Measurements from ENCODE around the gene CYB5D1.
"Not testable (repeated sequence)": the region's sequence is repeated elsewhere in the genome, so short reads cannot be mapped to it uniquely, and the experiment has no call there.

Gene CYB5D1

GRCh38 chr17:7857713-7858521 lies at the start of gene CYB5D1:
Gene CYB5D1 (plus strand): TSS chr17:7858003. CDS start chr17:7858135, 132 bp downstream.
- DNase-seq (ENCODE audit: low read depth): peak; percentile 67

GRCh38 chr17:7809086-7809790 lies 48.6 kb upstream of the CYB5D1 start:
- no peak for DNase-seq (ENCODE audit: low read depth)

- not testable (repeated sequence) for DNase-seq (ENCODE audit: low read depth)
These were observed 47.9 kb upstream of the CYB5D1 start for GRCh38 chr17:7809791-7810343.

- no peak for DNase-seq (ENCODE audit: low read depth)
These were observed 46.6 kb upstream of the CYB5D1 start for GRCh38 chr17:7811251-7811650.

- no peak for DNase-seq (ENCODE audit: low read depth)
These were observed 42.8 kb upstream of the CYB5D1 start for GRCh38 chr17:7814969-7815368.

- DNase-seq (ENCODE audit: low read depth): no peak
These were observed 40.7 kb upstream of the CYB5D1 start for GRCh38 chr17:7816926-7817642.

- DNase-seq (ENCODE audit: low read depth): no peak
These were observed 40.2 kb upstream of the CYB5D1 start for GRCh38 chr17:7817643-7817964.

- DNase-seq (ENCODE audit: low read depth): no peak
These were observed 39.8 kb upstream of the CYB5D1 start for GRCh38 chr17:7818026-7818425.

- DNase-seq (ENCODE audit: low read depth): no peak
These were observed 38.8 kb upstream of the CYB5D1 start for GRCh38 chr17:7818746-7819645.

GRCh38 chr17:7820231-7820630 lies 37.6 kb upstream of the CYB5D1 start:
- no peak for DNase-seq (ENCODE audit: low read depth)

- no peak for DNase-seq (ENCODE audit: low read depth)
These were observed 35.7 kb upstream of the CYB5D1 start for GRCh38 chr17:7822126-7822525.

GRCh38 chr17:7823581-7824001 lies 34.2 kb upstream of the CYB5D1 start:
- no peak for DNase-seq (ENCODE audit: low read depth)

- DNase-seq (ENCODE audit: low read depth): no peak
These were observed 33.5 kb upstream of the CYB5D1 start for GRCh38 chr17:7824021-7824924.

GRCh38 chr17:7825206-7825990 lies 32.4 kb upstream of the CYB5D1 start:
- DNase-seq (ENCODE audit: low read depth): no peak

- DNase-seq (ENCODE audit: low read depth): no peak
These were observed 27.2 kb upstream of the CYB5D1 start for GRCh38 chr17:7830616-7831015.

GRCh38 chr17:7831233-7831632 lies 26.6 kb upstream of the CYB5D1 start:
- no peak for DNase-seq (ENCODE audit: low read depth)

- no peak for DNase-seq (ENCODE audit: low read depth)
These were observed 25.4 kb upstream of the CYB5D1 start for GRCh38 chr17:7832431-7832830.

GRCh38 chr17:7833011-7833794 lies 24.6 kb upstream of the CYB5D1 start:
- DNase-seq (ENCODE audit: low read depth): no peak
